ENCODE results near the gene KCNJ6.

DNA sequence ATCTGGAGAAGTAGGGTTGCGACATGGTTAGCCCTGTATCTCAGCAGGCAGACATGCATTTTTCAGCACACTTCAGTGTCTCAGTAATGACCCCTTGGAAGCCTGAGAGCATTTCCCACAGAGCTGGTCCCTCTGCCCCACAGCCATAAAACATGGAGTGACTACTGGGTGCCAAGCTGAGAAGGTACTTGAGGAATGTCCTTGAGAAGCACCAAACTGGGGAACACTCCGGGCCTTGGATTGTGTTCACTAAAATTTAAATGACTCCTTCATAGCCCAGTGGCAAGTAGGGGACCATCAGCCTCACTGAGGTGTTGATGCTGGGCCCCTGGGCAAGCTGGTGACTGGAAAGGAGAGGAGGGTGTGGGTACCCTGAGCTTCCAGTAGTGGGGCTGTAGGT lies 54.7 kb downstream of the KCNJ6 start:
- no peak for TF ChIP-seq CTCF (IDR thresholded peaks at IDR 0.05)
- no peak for TF ChIP-seq REST (IDR thresholded peaks at IDR 0.05; ENCODE audit: insufficient read depth in 1 of 2, low read depth in 2 of 2, low read length in 1 of 2)
